DND-41 (cell line): ENCODE data around the gene RPS3.

Experiments
- ATAC-seq: fragments of 200-7000 bp; cut with Tn5 transposase; 3 replicates; pipeline ENCODE4 v1.9.1; 2021; ENCODE audit warnings: low read depth; ENCODE audit not compliant: insufficient read depth
- DNase-seq: peaks from one replicate; pipeline ENCODE4 v3.0.0-alpha.2; 2020
- H2AFZ ChIP-seq: 2 replicates; pipeline ENCODE4 v1.6.0; 2012; ENCODE audit warnings: low read depth, low read length
- H3K27ac ChIP-seq: 2 replicates; pipeline ENCODE4 v1.5.1; 2012; ENCODE audit warnings: low read length, inconsistent platforms
- H3K27me3 ChIP-seq: fragments of 200-600 bp; sonication (generic); 2 replicates; pipeline ENCODE4 v1.6.0; 2012; ENCODE audit warnings: low read length, mild to moderate bottlenecking, inconsistent platforms; ENCODE audit not compliant: insufficient read depth, poor library complexity
- H3K36me3 ChIP-seq: 2 replicates; pipeline ENCODE4 v1.5.1; 2012; ENCODE audit warnings: low read length, inconsistent platforms; ENCODE audit not compliant: insufficient read depth
- H3K4me1 ChIP-seq: 2 replicates; pipeline ENCODE4 v1.5.1; 2012; ENCODE audit warnings: mild to moderate bottlenecking, low read length; ENCODE audit not compliant: insufficient read depth
- H3K4me2 ChIP-seq: 2 replicates; pipeline ENCODE4 v1.6.0; 2012; ENCODE audit warnings: mild to moderate bottlenecking, moderate library complexity, low read length, inconsistent platforms; ENCODE audit not compliant: insufficient read depth
- H3K4me3 ChIP-seq, 2 experiments: fragments of 200-600 bp in 1 of 2; shearing (Covaris generic) in 1 of 2; 2 replicates each; pipeline ENCODE4 v1.5.1; 2012 to 2016; ENCODE audit warnings: inconsistent platforms in 2 of 2, low read length in 2 of 2, mild to moderate bottlenecking in 2 of 2, low read depth in 1 of 2, moderate library complexity in 1 of 2
- H3K79me2 ChIP-seq: 2 replicates; pipeline ENCODE4 v1.6.0; 2012; ENCODE audit warnings: low read length, inconsistent platforms; ENCODE audit not compliant: insufficient read depth
- H3K9ac ChIP-seq: 2 replicates; pipeline ENCODE4 v1.6.0; 2012; ENCODE audit warnings: low read depth, mild to moderate bottlenecking, inconsistent platforms, low read length, moderate library complexity
- H3K9me3 ChIP-seq: 2 replicates; pipeline ENCODE4 v1.5.1; 2012; ENCODE audit warnings: low read length, moderate library complexity, mild to moderate bottlenecking, inconsistent platforms; ENCODE audit not compliant: insufficient read depth, severe bottlenecking
- H4K20me1 ChIP-seq: 2 replicates; pipeline ENCODE4 v1.6.0; 2012; ENCODE audit warnings: low read length; ENCODE audit not compliant: insufficient read depth
- CTCF ChIP-seq: IDR thresholded peaks from 2 replicates; pipeline ENCODE4 v1.5.1; 2012; ENCODE audit warnings: borderline replicate concordance, low read length, moderate library complexity, mild to moderate bottlenecking; ENCODE audit not compliant: poor library complexity, severe bottlenecking; ENCODE audit errors: extremely low read depth
- EZH2 ChIP-seq: IDR thresholded peaks from 3 replicates; pipeline ENCODE4 v1.6.1; 2012; ENCODE audit warnings: borderline replicate concordance, low read depth, mild to moderate bottlenecking, moderate library complexity, low read length, inconsistent platforms; ENCODE audit not compliant: severe bottlenecking

Gene RPS3

GRCh38 chr11:75441804-75442132 lies 42.5 kb downstream of the RPS3 start:
- TF ChIP-seq EZH2 (no peak), CTCF (no peak)
- Histone ChIP-seq H3K4me2 (no peak overlapping the region), H3K27ac (no peak overlapping the region), H2AFZ (no peak overlapping the region), H4K20me1 (no peaks in the 10 kb centered on the region; the same call in 1 of the 2 replicates), H3K4me3 (no peak overlapping the region), H3K27me3 (no peaks in the 10 kb centered on the region), H3K36me3 (no peaks in the 10 kb centered on the region), H3K4me1 (no peaks in the 10 kb centered on the region), H3K9me3 (no peaks in the 10 kb centered on the region), H3K9ac (no peak overlapping the region), H3K79me2 (no peaks in the 10 kb centered on the region)
- no peak for ATAC-seq
- DNase-seq: no peak

DNA sequence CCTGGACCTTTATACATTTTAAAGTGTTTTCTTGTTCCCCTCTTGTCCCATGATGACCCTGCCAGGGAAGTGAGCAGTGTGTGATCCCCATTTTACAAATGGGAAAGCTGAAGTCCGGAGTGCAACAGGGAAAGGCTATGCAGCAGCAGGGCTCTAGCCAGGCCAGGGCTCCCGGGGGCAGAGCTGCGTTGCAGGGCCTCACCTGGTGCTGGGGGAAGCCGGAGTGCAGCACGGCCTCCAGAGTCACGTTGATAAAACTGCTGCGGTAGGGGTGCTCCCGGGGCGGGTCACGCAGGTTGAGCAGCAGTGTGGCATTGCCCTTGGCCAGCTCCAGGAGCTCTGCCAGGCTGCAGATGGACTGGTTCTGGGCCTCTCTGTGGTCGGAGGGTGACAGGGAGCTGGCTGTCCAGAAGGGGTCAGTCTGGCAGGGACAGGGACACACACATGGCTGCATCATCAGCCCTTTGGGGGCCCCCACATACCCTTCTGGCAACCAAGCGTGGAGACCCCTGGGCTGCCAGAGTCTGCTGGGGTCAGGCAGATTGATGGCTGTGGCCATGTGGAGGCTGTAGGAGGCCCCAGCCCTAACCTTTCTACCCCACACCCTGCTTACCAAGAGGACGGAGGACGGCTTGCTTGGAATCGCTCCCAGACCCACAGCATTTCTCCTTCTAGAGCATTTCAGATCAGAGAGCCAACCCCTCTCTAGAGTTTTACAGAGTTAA lies 43.0 kb downstream of the RPS3 start:
- TF ChIP-seq EZH2 (no peak), CTCF (no peak)

GRCh38 chr11:75443043-75443442 lies 43.7 kb downstream of the RPS3 start:
- Histone ChIP-seq H3K79me2 (no peaks in the 10 kb centered on the region), H3K27me3 (no peaks in the 10 kb centered on the region), H2AFZ (no peak overlapping the region), H3K4me2 (no peak overlapping the region), H3K9ac (no peak overlapping the region), H3K36me3 (no peaks in the 10 kb centered on the region), H3K4me1 (no peaks in the 10 kb centered on the region), H3K4me3 (no peak overlapping the region), H3K9me3 (no peaks in the 10 kb centered on the region), H3K27ac (no peak overlapping the region), H4K20me1 (no peaks in the 10 kb centered on the region; the same call in 1 of the 2 replicates)
- DNase-seq: no peak
- ATAC-seq: no peak
- TF ChIP-seq CTCF (no peak), EZH2 (no peak)

More for the DNA sequence above, 43.0 kb downstream of the RPS3 start:
- H3K79me2 ChIP-seq: no peaks in the 10 kb centered on the region
- H3K9me3 ChIP-seq: no peaks in the 10 kb centered on the region
- H3K36me3 ChIP-seq: no peaks in the 10 kb centered on the region
- H3K27ac ChIP-seq: no peak overlapping the region
- H2AFZ ChIP-seq: no peak overlapping the region
- H3K4me2 ChIP-seq: no peak overlapping the region
- no peak for ATAC-seq
- no peaks in the 10 kb centered on the region for H3K27me3 ChIP-seq
- no peaks in the 10 kb centered on the region for H3K4me1 ChIP-seq
- no peak overlapping the region for H3K4me3 ChIP-seq
- DNase-seq: no peak
- no peaks in the 10 kb centered on the region; the same call in 1 of the 2 replicates for H4K20me1 ChIP-seq
- H3K9ac ChIP-seq: no peak overlapping the region
